Left renal pelvis (tissue), 4 donors: ENCODE measurements around the gene FRK. TPM values are rescaled to one million over a fixed set of nuclear protein-coding genes. Genes with fewer than 3 reads are reported as not detected.
"Not testable (repeated sequence)": the region's sequence is repeated elsewhere in the genome, so short reads cannot be mapped to it uniquely, and the experiment has no call there.

ENCODE experiments used
- DNase-seq, 4 donors: peaks; one replicate each; pipeline ENCODE4 v3.0.0-alpha.2; 2013; ENCODE audit warnings: low read depth in 4 of 4, low spot score in 3 of 4
- polyA plus RNA-seq, 4 donors: library from polyadenylated mRNA; unstranded; fragments of 120-200 nt; gene quantifications; one replicate each; pipeline ENCODE4 v1.2.1, GENCODE V29; 2013; ENCODE audit not compliant: insufficient read length in 4 of 4

The FRK gene
- polyA plus RNA-seq, 4 donors = 0.35 to 5.8 (median 5.1) TPM

- DNase-seq = no peak
Measured at GRCh38 chr6:115894426-115894992, 166.2 kb downstream of the FRK start.

GRCh38 chr6:115891750-115892149 is 168.9 kb downstream of the FRK start:
- no peak for DNase-seq

DNA sequence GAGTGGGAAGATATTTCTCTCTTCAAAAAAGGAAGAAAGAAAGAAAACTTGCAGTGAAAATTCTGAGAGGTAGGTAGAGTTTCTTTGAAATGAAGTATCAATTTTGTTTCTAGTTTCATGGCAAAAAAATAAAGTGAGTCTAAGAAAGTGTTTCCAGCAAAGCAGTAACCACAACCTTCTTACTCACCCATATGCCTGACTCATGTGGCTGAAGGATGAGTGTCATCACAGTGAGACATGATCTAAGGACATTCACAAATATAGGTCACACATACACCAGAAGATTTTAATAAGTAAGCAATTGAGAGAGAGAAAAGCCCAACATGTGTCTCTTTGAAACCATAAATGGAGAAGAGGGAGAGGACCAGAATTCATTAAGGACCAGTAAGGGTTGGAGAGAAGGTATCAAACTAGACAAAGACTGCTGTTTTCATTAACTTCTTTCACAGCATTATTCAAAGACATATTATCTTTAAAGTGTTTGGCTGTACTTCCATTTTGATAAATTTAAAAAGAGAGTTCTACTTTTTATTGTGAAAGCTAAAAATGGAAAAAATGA is 169.5 kb downstream of the FRK start:
- no peak for DNase-seq

- DNase-seq = no peak
Measured at GRCh38 chr6:115890238-115890637, 170.5 kb downstream of the FRK start.

- DNase-seq = not testable (repeated sequence)
Measured at GRCh38 chr6:115888687-115889470, 171.8 kb downstream of the FRK start.

GRCh38 chr6:115887891-115888290 is 172.8 kb downstream of the FRK start:
- DNase-seq = no peak

- no peak for DNase-seq
Measured at GRCh38 chr6:115885636-115886366, 174.9 kb downstream of the FRK start.

DNA sequence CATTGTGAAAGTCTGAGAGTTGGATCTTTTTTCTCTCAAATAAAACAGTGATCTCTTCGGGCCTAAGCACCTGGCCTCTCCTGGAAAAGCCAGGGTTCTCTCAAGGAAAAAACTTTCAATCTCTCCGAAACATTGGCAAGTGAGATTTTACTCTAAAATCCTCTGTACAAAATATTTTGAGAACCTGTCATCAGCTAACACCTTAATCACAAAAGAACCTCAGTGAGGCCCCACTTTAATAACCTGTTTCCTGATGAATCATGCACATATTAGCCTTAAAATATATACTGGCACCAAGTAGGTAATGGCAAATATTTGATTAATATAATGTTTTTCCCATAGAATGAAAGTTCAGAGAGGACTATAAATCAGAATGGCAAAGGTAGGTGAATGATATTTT is 177.9 kb downstream of the FRK start:
- DNase-seq = no peak

DNA sequence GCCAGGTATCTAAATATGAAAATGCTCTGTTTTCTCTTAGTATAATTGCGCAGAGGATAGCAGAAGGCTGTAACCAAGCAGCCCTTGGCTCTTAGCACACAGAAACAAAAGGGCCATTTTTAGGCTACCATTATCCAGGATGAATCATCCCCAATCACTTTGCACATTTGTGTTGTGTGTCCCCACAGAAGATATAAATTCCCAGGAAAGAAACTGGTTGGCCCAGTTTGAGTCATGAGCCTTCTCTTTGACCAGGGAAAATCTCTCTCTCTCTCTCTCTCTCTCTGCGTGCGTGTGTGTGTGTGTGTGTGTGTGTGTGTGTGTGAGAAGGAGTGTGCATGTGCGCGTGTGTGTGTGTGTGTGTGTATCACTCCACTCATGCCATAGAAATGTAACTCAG is 178.5 kb downstream of the FRK start:
- no peak for DNase-seq

Other genes starting within 250 kb of the FRK start
- gene NT5DC1, start 40.0 kb upstream of the FRK start, polyA plus RNA-seq = 10 to 100 TPM; 20.6 to 50.6 (median 45.5) TPM
- under 1 TPM; 0.34 to 0.95 (median 0.47) TPM for gene COL10A1, start 65.2 kb upstream of the FRK start, polyA plus RNA-seq
- 10 to 100 TPM; 53.9 to 63.1 (median 61.7) TPM for gene TSPYL4, start 193.2 kb upstream of the FRK start, polyA plus RNA-seq
- gene TSPYL1, start 219.0 kb upstream of the FRK start, polyA plus RNA-seq = 100 to 1,000 TPM in 1 of 4 donors, 10 to 100 TPM in 3; 80.9 to 108 (median 96.2) TPM